Endodermal cell (in vitro differentiated cells): ENCODE data around the gene PTPN9. TPM values are rescaled to one million over a fixed set of nuclear protein-coding genes. Genes with fewer than 3 reads are reported as not detected.
A peak's percentile ranks its signal among the peaks of the same experiment; 100 is the strongest.

Experiments used
- DNase-seq: peaks from one replicate; pipeline ENCODE4 v3.0.0-alpha.2; 2017
- H3K27ac ChIP-seq: 2 replicates; pipeline ENCODE4 v1.5.1; 2013; ENCODE audit warnings: mild to moderate bottlenecking, low read depth, low read length, moderate library complexity
- H3K27me3 ChIP-seq: 2 replicates; pipeline ENCODE4 v1.6.1; 2013; ENCODE audit warnings: mild to moderate bottlenecking, low read length, moderate library complexity; ENCODE audit not compliant: insufficient read depth, control insufficient read depth, poor library complexity, severe bottlenecking
- H3K36me3 ChIP-seq: 2 replicates; pipeline ENCODE4 v1.7.0; 2013; ENCODE audit warnings: mild to moderate bottlenecking, low read length, moderate library complexity; ENCODE audit not compliant: control insufficient read depth, insufficient read depth
- H3K4me1 ChIP-seq: one replicate; pipeline ENCODE4 v1.7.0; 2013; ENCODE audit warnings: low read length; ENCODE audit not compliant: control insufficient read depth, insufficient read depth
- H3K4me3 ChIP-seq: 2 replicates; pipeline ENCODE4 v1.5.1; 2013; ENCODE audit warnings: mild to moderate bottlenecking, low read length, moderate library complexity
- H3K9ac ChIP-seq: 2 replicates; pipeline ENCODE4 v1.6.1; 2013; ENCODE audit warnings: mild to moderate bottlenecking, low read length, moderate library complexity; ENCODE audit not compliant: poor library complexity, severe bottlenecking; ENCODE audit errors: extremely low read depth
- H3K9me3 ChIP-seq: 2 replicates; pipeline ENCODE4 v1.6.1; 2013; ENCODE audit warnings: mild to moderate bottlenecking, low read length, moderate library complexity; ENCODE audit not compliant: control insufficient read depth
- H3K27ac Mint-ChIP-seq: 2 replicates; pipeline ENCODE4 v1.8.0; 2020; ENCODE audit warnings: mixed read lengths
- H3K27me3 Mint-ChIP-seq: 2 replicates; pipeline ENCODE4 v1.8.0; 2021; ENCODE audit warnings: mild to moderate bottlenecking, mixed read lengths; ENCODE audit not compliant: insufficient read depth
- H3K36me3 Mint-ChIP-seq: 2 replicates; pipeline ENCODE4 v1.8.0; 2020; ENCODE audit warnings: low read depth, mixed read lengths
- H3K4me1 Mint-ChIP-seq: 2 replicates; pipeline ENCODE4 v1.8.0; 2020; ENCODE audit warnings: mixed read lengths
- H3K4me3 Mint-ChIP-seq: 2 replicates; pipeline ENCODE4 v1.8.0; 2020; ENCODE audit warnings: mild to moderate bottlenecking, moderate library complexity, mixed read lengths
- H3K9me3 Mint-ChIP-seq: 2 replicates; pipeline ENCODE4 v1.8.0; 2020; ENCODE audit warnings: mild to moderate bottlenecking, mixed read lengths
- WGBS, 2 experiments: methylation state at CpG; one replicate each; pipeline versions ENCODE4 v1.1.5 to v1.1.7; 2013; ENCODE audit warnings: missing lambda C conversion rate in 2 of 2, mixed read lengths in 1 of 2; ENCODE audit not compliant: insufficient coverage in 1 of 2, insufficient read length in 1 of 2; 5-methylcytosine and 5-hydroxymethylcytosine counted together
- total RNA-seq, 2 donors: library from RNA; stranded (reverse); fragmentation: NEBNext Ultra II Directional in 1 of 2; extraction: Animal tissue kit (Norgen Biotek cat#: 25700) in 1 of 2; gene quantifications; 2 replicates in 1 of 2; 3 replicates in 1 of 2; pipeline ENCODE4 v1.2.1, GENCODE V29; 2021
- TF ChIP-seq, protein P1 (sequence below): fragments of 200-600 bp; sonication (generic); conservative IDR thresholded peaks from 2 replicates; pipeline ENCODE4 v1.5.0; 2021; ENCODE audit warnings: antibody characterized with exemption, mild to moderate bottlenecking

The PTPN9 gene
- total RNA-seq, 2 donors from 2014 or later: 49.1 to 53.5 TPM

DNA sequence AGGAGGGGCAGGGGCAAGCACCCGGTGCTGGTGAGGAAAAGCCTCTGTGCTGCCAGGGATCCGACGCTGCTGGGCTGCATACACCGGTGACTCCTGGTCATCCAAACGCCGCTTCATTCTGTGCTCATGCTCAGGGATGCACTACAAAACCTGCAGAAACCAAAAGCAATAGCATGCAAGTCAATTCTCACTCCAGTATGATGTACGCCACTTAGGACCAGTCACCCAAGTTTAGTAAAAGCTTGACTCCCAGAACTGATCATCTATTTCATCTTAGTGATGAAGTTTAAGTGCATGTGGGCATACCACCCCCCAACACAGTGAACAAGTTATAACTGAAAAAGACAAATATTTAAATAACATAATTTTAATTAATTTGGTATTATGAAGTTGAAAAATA lies 148.9 kb downstream of the PTPN9 start:
- Histone ChIP-seq H3K9ac (no peak overlapping the region), H3K36me3 (peaks cover 52% of the 10 kb centered on the region), H3K27ac (no peak overlapping the region), H3K4me1 (no peaks in the 10 kb centered on the region), H3K27me3 (no peaks in the 10 kb centered on the region), H3K9me3 (no peaks in the 10 kb centered on the region), H3K4me3 (no peak overlapping the region)
- H3K27ac Mint-ChIP-seq: no peak overlapping the region
- H3K36me3 Mint-ChIP-seq: peaks cover 57% of the 10 kb centered on the region
- no peaks in the 10 kb centered on the region for H3K9me3 Mint-ChIP-seq
- no peak overlapping the region for H3K4me3 Mint-ChIP-seq
- WGBS, 2 experiments: 98% methylated on average over 6 to 7 of the region's 7 CpGs
- no peaks in the 10 kb centered on the region for H3K27me3 Mint-ChIP-seq
- H3K4me1 Mint-ChIP-seq: peaks cover 18% of the 10 kb centered on the region
- peak; percentile 15 for DNase-seq
- TF ChIP-seq, protein P1, sequence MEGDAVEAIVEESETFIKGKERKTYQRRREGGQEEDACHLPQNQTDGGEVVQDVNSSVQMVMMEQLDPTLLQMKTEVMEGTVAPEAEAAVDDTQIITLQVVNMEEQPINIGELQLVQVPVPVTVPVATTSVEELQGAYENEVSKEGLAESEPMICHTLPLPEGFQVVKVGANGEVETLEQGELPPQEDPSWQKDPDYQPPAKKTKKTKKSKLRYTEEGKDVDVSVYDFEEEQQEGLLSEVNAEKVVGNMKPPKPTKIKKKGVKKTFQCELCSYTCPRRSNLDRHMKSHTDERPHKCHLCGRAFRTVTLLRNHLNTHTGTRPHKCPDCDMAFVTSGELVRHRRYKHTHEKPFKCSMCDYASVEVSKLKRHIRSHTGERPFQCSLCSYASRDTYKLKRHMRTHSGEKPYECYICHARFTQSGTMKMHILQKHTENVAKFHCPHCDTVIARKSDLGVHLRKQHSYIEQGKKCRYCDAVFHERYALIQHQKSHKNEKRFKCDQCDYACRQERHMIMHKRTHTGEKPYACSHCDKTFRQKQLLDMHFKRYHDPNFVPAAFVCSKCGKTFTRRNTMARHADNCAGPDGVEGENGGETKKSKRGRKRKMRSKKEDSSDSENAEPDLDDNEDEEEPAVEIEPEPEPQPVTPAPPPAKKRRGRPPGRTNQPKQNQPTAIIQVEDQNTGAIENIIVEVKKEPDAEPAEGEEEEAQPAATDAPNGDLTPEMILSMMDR: no peak

DNA sequence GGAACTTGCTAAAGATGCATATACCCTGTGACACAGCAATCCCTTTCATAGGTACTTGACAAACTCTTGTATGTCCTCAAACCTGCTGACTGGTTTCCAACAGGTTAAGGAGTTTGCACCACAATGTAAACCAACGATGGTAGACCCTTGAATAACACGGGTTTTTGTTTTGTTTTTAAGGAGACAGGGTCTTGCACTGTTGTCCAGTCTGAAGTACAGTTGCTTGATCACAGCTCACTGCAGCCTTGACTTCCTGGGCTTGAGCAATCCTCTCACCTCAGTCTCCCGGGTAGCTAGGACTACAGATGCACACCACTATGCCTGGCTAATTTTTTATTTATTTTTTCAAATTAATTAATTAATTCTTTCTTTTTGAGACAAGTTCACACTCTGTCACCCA lies 151.0 kb downstream of the PTPN9 start:
- Mint-ChIP-seq H3K36me3 (peaks cover 49% of the 10 kb centered on the region), H3K4me1 (peaks cover 18% of the 10 kb centered on the region), H3K9me3 (no peaks in the 10 kb centered on the region), H3K27ac (no peak overlapping the region), H3K27me3 (no peaks in the 10 kb centered on the region), H3K4me3 (no peak overlapping the region)
- peaks cover 60% of the 10 kb centered on the region for H3K36me3 ChIP-seq
- no peak for DNase-seq
- H3K27me3 ChIP-seq: no peaks in the 10 kb centered on the region
- H3K9ac ChIP-seq: no peak overlapping the region
- no peak overlapping the region for H3K27ac ChIP-seq
- WGBS, 2 experiments: 96 to 99% methylated on average over 2 to 3 of the region's 3 CpGs
- no peaks in the 10 kb centered on the region for H3K4me1 ChIP-seq
- no peak overlapping the region for H3K4me3 ChIP-seq
- H3K9me3 ChIP-seq: no peaks in the 10 kb centered on the region
- TF ChIP-seq, protein P1: no peak

DNA sequence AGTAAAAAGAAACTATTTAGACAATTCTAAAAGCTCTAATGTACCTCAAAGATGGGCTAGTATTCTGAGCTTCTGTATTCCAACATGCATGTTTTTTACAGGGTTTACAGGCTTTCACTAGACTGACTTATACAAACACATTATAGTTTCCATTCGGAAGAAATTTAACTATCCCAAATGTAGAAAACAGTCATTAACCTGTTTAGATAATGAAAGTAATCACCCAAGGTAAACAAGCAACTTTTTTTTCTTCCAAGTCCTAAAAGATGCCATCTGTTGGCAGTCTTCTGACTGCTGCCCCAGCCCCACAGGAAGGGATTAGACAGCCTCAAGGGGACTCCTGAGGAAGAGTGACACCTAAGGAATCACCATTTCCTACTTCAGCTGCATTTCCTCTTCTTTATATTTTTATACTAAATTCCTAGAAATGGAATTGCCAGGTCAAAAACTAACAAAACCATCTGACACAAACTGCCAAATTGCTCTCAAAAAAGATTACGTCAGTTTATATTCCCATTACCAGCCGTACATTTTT lies 153.1 kb downstream of the PTPN9 start:
- no peak overlapping the region for H3K9ac ChIP-seq
- DNase-seq: no peak
- Mint-ChIP-seq H3K27ac (no peak overlapping the region), H3K36me3 (peaks cover 61% of the 10 kb centered on the region), H3K27me3 (no peaks in the 10 kb centered on the region), H3K9me3 (no peaks in the 10 kb centered on the region), H3K4me1 (peaks cover 7% of the 10 kb centered on the region), H3K4me3 (no peak overlapping the region)
- TF ChIP-seq, protein P1: peak; percentile 32
- H3K27ac ChIP-seq: no peak overlapping the region
- WGBS, 2 experiments: 83 to 100% methylated on average over 1 to 3 of the region's 3 CpGs
- peaks cover 80% of the 10 kb centered on the region for H3K36me3 ChIP-seq
- H3K4me1 ChIP-seq: no peaks in the 10 kb centered on the region
- H3K9me3 ChIP-seq: no peaks in the 10 kb centered on the region
- H3K4me3 ChIP-seq: no peak overlapping the region
- no peaks in the 10 kb centered on the region for H3K27me3 ChIP-seq
